Measurements from ENCODE around the gene GLOD5.

GLOD5 gene

DNA sequence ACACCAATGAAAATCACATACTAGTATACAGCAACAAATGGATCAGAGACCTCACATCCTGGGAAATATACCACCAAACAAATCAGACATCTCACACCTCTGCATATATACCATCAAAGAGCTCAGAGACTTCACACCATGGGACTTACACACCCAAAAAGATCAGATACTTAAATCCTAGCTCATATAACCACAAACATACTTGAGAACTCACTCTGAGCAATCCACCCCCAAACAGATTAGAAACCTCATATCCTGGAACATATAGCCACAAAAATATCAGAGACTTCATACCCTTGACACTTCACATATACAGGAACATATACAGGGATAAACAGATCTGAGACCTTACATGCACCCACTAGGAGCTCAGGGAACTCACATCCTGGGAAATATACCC lies 32.9 kb upstream of the GLOD5 start:
- Histone ChIP-seq H3K36me3 (ENCODE audit: control insufficient read depth, insufficient read depth, low read length) (no peaks in the 10 kb centered on the region), H3K27ac (ENCODE audit: low read depth, low read length, severe bottlenecking) (no peak overlapping the region), H3K4me1 (ENCODE audit: control insufficient read depth, insufficient read depth, low read length, poor library complexity, severe bottlenecking) (no peaks in the 10 kb centered on the region), H3K9me3 (ENCODE audit: control insufficient read depth, low read length) (no peaks in the 10 kb centered on the region), H3K4me3 (ENCODE audit: extremely low read depth, insufficient read depth, low read length, poor library complexity, severe bottlenecking) (no peak overlapping the region)

- Histone ChIP-seq H3K4me3 (ENCODE audit: extremely low read depth, insufficient read depth, low read length, poor library complexity, severe bottlenecking) (peak overlapping the region; percentile 53), H3K9me3 (ENCODE audit: control insufficient read depth, low read length) (no peaks in the 10 kb centered on the region), H3K36me3 (ENCODE audit: control insufficient read depth, insufficient read depth, low read length) (no peaks in the 10 kb centered on the region), H3K27ac (ENCODE audit: low read depth, low read length, severe bottlenecking) (no peak overlapping the region), H3K4me1 (ENCODE audit: control insufficient read depth, insufficient read depth, low read length, poor library complexity, severe bottlenecking) (peaks cover 2% of the 10 kb centered on the region)
- no CpG with 5 or more reads among the region's 1 CpG for WGBS, 2 experiments (ENCODE audit: insufficient coverage in 2 of 2)
These were observed 25.2 kb upstream of the GLOD5 start for GRCh38 chrX:48736303-48736702.

- H3K27ac ChIP-seq (ENCODE audit: low read depth, low read length, severe bottlenecking): no peak overlapping the region
- WGBS, 2 experiments (ENCODE audit: insufficient coverage in 2 of 2): 0 to 13% methylated on average over 5 to 8 of the region's 10 CpGs
These were observed 24.7 kb upstream of the GLOD5 start for GRCh38 chrX:48736878-48737212.

DNA sequence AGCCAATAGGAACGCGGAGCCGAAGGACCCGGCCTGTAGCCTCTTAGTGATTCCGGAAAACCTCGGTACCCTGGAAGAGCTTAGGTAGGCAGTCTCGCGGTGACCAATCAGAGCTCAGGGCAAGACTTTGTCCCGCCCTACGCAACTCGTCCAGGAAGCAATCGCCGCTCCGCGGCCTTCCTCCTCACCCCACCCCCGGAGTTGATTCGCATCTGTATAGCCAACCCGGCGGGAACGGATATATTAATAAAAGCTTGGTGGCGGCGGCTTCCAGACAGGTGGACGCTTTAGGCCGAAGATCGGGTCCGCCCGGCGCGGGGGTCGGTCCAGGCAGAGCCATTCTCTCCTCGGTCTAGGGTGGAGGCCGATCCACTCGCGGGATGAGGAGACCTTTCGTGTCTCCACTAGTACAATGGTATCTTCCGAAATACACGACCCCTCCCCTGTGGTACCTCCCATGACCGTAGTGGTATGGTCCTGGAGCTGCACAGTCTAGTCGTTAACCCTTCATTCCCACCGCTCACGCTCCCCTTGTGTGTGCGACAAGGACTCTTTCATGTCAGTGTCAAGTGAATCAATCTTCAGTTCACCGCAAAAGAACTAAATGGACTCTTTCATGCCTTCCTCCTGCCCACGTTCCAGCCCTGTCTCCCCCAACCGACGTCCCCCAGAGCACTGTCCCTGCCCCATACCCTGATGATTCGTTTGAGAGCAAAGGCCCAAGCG lies 24.2 kb upstream of the GLOD5 start:
- H3K36me3 ChIP-seq (ENCODE audit: control insufficient read depth, insufficient read depth, low read length): no peaks in the 10 kb centered on the region
- H3K4me1 ChIP-seq (ENCODE audit: control insufficient read depth, insufficient read depth, low read length, poor library complexity, severe bottlenecking): peaks cover 2% of the 10 kb centered on the region
- no peaks in the 10 kb centered on the region for H3K9me3 ChIP-seq (ENCODE audit: control insufficient read depth, low read length)
- peak overlapping the region; percentile 83 for H3K27ac ChIP-seq (ENCODE audit: low read depth, low read length, severe bottlenecking)
- H3K4me3 ChIP-seq (ENCODE audit: extremely low read depth, insufficient read depth, low read length, poor library complexity, severe bottlenecking): peak overlapping the region; percentile 53
- 0 to 1% methylated on average over 21 to 22 of the region's 48 CpGs for WGBS, 2 experiments (ENCODE audit: insufficient coverage in 2 of 2)

More at GRCh38 chrX:48736878-48737212, 24.7 kb upstream of the GLOD5 start:
- Histone ChIP-seq H3K4me1 (ENCODE audit: control insufficient read depth, insufficient read depth, low read length, poor library complexity, severe bottlenecking) (peaks cover 2% of the 10 kb centered on the region), H3K9me3 (ENCODE audit: control insufficient read depth, low read length) (no peaks in the 10 kb centered on the region), H3K4me3 (ENCODE audit: extremely low read depth, insufficient read depth, low read length, poor library complexity, severe bottlenecking) (peak overlapping the region; percentile 53), H3K36me3 (ENCODE audit: control insufficient read depth, insufficient read depth, low read length) (no peaks in the 10 kb centered on the region)

- Histone ChIP-seq H3K27ac (ENCODE audit: low read depth, low read length, severe bottlenecking) (peak overlapping the region; percentile 83), H3K4me1 (ENCODE audit: control insufficient read depth, insufficient read depth, low read length, poor library complexity, severe bottlenecking) (peaks cover 2% of the 10 kb centered on the region), H3K9me3 (ENCODE audit: control insufficient read depth, low read length) (no peaks in the 10 kb centered on the region), H3K36me3 (ENCODE audit: control insufficient read depth, insufficient read depth, low read length) (no peaks in the 10 kb centered on the region), H3K4me3 (ENCODE audit: extremely low read depth, insufficient read depth, low read length, poor library complexity, severe bottlenecking) (peak overlapping the region; percentile 53)
- 100% methylated on average over 4 of the region's 7 CpGs; no CpG with 5 or more reads in 1 of the 2 experiments for WGBS, 2 experiments (ENCODE audit: insufficient coverage in 2 of 2)
These were observed 23.6 kb upstream of the GLOD5 start for GRCh38 chrX:48737940-48738339.

- Histone ChIP-seq H3K9me3 (ENCODE audit: control insufficient read depth, low read length) (no peaks in the 10 kb centered on the region), H3K27ac (ENCODE audit: low read depth, low read length, severe bottlenecking) (no peak overlapping the region), H3K4me3 (ENCODE audit: extremely low read depth, insufficient read depth, low read length, poor library complexity, severe bottlenecking) (no peak overlapping the region), H3K36me3 (ENCODE audit: control insufficient read depth, insufficient read depth, low read length) (no peaks in the 10 kb centered on the region), H3K4me1 (ENCODE audit: control insufficient read depth, insufficient read depth, low read length, poor library complexity, severe bottlenecking) (peaks cover 2% of the 10 kb centered on the region)
- 80 to 100% methylated on average over 1 to 2 of the region's 8 CpGs for WGBS, 2 experiments (ENCODE audit: insufficient coverage in 2 of 2)
These were observed 19.7 kb upstream of the GLOD5 start for GRCh38 chrX:48741834-48742233.

GRCh38 chrX:48745222-48745621 lies 16.3 kb upstream of the GLOD5 start:
- no peak overlapping the region for H3K27ac ChIP-seq (ENCODE audit: low read depth, low read length, severe bottlenecking)
- no peak overlapping the region for H3K4me3 ChIP-seq (ENCODE audit: extremely low read depth, insufficient read depth, low read length, poor library complexity, severe bottlenecking)
- H3K4me1 ChIP-seq (ENCODE audit: control insufficient read depth, insufficient read depth, low read length, poor library complexity, severe bottlenecking): no peaks in the 10 kb centered on the region
- H3K36me3 ChIP-seq (ENCODE audit: control insufficient read depth, insufficient read depth, low read length): no peaks in the 10 kb centered on the region
- 100% methylated on average over 1 of the region's 4 CpGs; no CpG with 5 or more reads in 1 of the 2 experiments for WGBS, 2 experiments (ENCODE audit: insufficient coverage in 2 of 2)
- H3K9me3 ChIP-seq (ENCODE audit: control insufficient read depth, low read length): no peaks in the 10 kb centered on the region

DNA sequence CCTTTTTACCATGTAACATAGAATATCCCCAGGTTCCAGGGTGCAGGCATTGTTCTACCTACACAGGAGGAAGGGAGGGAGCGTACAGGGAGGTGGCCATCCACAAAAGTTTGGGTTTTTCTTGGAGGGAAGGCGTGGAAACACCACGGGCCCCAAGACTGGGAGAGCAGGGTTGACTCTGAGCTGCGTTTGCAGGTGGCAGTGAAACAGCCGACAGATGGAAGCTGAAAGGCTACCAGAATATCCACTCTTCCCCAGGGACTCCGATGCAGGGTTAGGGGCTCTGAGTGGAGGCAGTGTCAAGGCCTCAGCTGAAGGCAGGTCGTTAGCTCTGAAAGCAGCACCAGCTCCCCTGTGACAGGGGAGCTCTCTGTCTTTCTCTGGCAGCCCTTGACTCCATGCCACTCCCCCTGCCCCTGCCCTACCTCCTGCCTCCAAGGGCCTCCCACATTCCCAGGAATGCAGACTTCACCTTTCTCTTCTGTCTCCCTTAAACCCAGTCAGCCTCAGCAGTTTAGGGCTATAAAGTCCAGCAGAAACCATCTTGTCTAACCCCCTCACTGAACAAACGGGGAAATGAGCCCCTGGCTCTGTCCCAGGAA lies 14.0 kb upstream of the GLOD5 start:
- WGBS, 2 experiments (ENCODE audit: insufficient coverage in 2 of 2): 62 to 100% methylated on average over 3 to 4 of the region's 8 CpGs
- H3K27ac ChIP-seq (ENCODE audit: low read depth, low read length, severe bottlenecking): no peak overlapping the region
- no peaks in the 10 kb centered on the region for H3K9me3 ChIP-seq (ENCODE audit: control insufficient read depth, low read length)
- no peaks in the 10 kb centered on the region for H3K4me1 ChIP-seq (ENCODE audit: control insufficient read depth, insufficient read depth, low read length, poor library complexity, severe bottlenecking)
- no peaks in the 10 kb centered on the region for H3K36me3 ChIP-seq (ENCODE audit: control insufficient read depth, insufficient read depth, low read length)
- no peak overlapping the region for H3K4me3 ChIP-seq (ENCODE audit: extremely low read depth, insufficient read depth, low read length, poor library complexity, severe bottlenecking)

DNA sequence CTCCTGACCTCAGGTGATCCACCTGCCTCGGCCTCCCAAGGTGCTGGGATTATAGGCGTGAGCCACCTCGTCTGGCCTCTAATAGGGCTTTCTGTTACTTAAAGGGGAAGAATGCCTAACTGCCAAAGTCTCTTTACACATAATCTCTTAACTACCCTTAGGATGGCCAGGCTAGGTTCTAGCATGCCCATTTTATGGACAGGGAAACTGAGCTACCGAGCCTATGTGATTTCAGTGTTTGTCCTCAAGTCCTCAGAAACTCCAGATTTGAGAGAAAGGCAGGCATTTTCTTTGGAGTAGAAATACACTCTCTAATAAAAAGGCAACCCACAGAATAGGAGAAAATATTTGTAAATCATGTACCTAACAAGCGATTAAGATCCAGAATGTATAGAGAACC lies 12.4 kb upstream of the GLOD5 start:
- no peaks in the 10 kb centered on the region for H3K36me3 ChIP-seq (ENCODE audit: control insufficient read depth, insufficient read depth, low read length)
- no peak overlapping the region for H3K27ac ChIP-seq (ENCODE audit: low read depth, low read length, severe bottlenecking)
- WGBS, 2 experiments (ENCODE audit: insufficient coverage in 2 of 2): no CpG with 5 or more reads among the region's 5 CpGs
- H3K4me1 ChIP-seq (ENCODE audit: control insufficient read depth, insufficient read depth, low read length, poor library complexity, severe bottlenecking): no peaks in the 10 kb centered on the region
- H3K9me3 ChIP-seq (ENCODE audit: control insufficient read depth, low read length): no peaks in the 10 kb centered on the region
- H3K4me3 ChIP-seq (ENCODE audit: extremely low read depth, insufficient read depth, low read length, poor library complexity, severe bottlenecking): no peak overlapping the region

- WGBS, 2 experiments (ENCODE audit: insufficient coverage in 2 of 2): 100% methylated on average over 1 of the region's 3 CpGs; no CpG with 5 or more reads in 1 of the 2 experiments
- Histone ChIP-seq H3K36me3 (ENCODE audit: control insufficient read depth, insufficient read depth, low read length) (no peaks in the 10 kb centered on the region), H3K4me3 (ENCODE audit: extremely low read depth, insufficient read depth, low read length, poor library complexity, severe bottlenecking) (no peak overlapping the region), H3K4me1 (ENCODE audit: control insufficient read depth, insufficient read depth, low read length, poor library complexity, severe bottlenecking) (no peaks in the 10 kb centered on the region), H3K27ac (ENCODE audit: low read depth, low read length, severe bottlenecking) (no peak overlapping the region), H3K9me3 (ENCODE audit: control insufficient read depth, low read length) (no peaks in the 10 kb centered on the region)
These were observed 10.2 kb upstream of the GLOD5 start for GRCh38 chrX:48751343-48751742.

- WGBS, 2 experiments (ENCODE audit: insufficient coverage in 2 of 2): 88 to 98% methylated on average over 5 of the region's 7 CpGs
- H3K36me3 ChIP-seq (ENCODE audit: control insufficient read depth, insufficient read depth, low read length): no peaks in the 10 kb centered on the region
- no peaks in the 10 kb centered on the region for H3K9me3 ChIP-seq (ENCODE audit: control insufficient read depth, low read length)
- H3K27ac ChIP-seq (ENCODE audit: low read depth, low read length, severe bottlenecking): no peak overlapping the region
- H3K4me3 ChIP-seq (ENCODE audit: extremely low read depth, insufficient read depth, low read length, poor library complexity, severe bottlenecking): no peak overlapping the region
- no peaks in the 10 kb centered on the region for H3K4me1 ChIP-seq (ENCODE audit: control insufficient read depth, insufficient read depth, low read length, poor library complexity, severe bottlenecking)
These were observed 9.0 kb upstream of the GLOD5 start for GRCh38 chrX:48752498-48752897.

Measured in mesodermal cell (in vitro differentiated cells).